ENCODE data around the gene PANK1.

PANK1 gene

GRCh38 chr10:89625041-89625765 lies 19.8 kb downstream of the PANK1 start:
- H3K9me2 ChIP-seq (replicated peaks; ENCODE audit: control insufficient read depth, low read length): no peaks in the 10 kb centered on the region
- H4K20me1 ChIP-seq (ENCODE audit: control insufficient read depth, insufficient read depth, low read depth, low read length): no peaks in the 10 kb centered on the region
- no peak for TF ChIP-seq CTCF (IDR thresholded peaks at IDR 0.05; ENCODE audit: low read depth, low read length, poor library complexity, severe bottlenecking)
- TF ChIP-seq EZH2phosphoT487 (IDR thresholded peaks at IDR 0.05; ENCODE audit: borderline replicate concordance, low read length): no peak
- H3K9me3 ChIP-seq (ENCODE audit: control insufficient read depth, insufficient read depth, low read length): no peaks in the 10 kb centered on the region
- H3F3A ChIP-seq (ENCODE audit: control insufficient read depth, insufficient read depth): no peaks in the 10 kb centered on the region
- no peak overlapping the region for H3K4me3 ChIP-seq (ENCODE audit: low read length)
- H3K4me2 ChIP-seq (ENCODE audit: low read length): no peak overlapping the region
- peaks cover 35% of the 10 kb centered on the region for H3K79me2 ChIP-seq (ENCODE audit: control insufficient read depth, low read length)
- H3K27me3 ChIP-seq (ENCODE audit: control insufficient read depth, low read length): no peaks in the 10 kb centered on the region
- no peaks in the 10 kb centered on the region for H3K36me3 ChIP-seq (ENCODE audit: control insufficient read depth, low read length)
- no peaks in the 10 kb centered on the region for H3K4me1 ChIP-seq (ENCODE audit: control insufficient read depth, low read length)
- no peak overlapping the region for H3K27ac ChIP-seq (ENCODE audit: low read depth, low read length)

GRCh38 chr10:89624020-89624419 lies 21.0 kb downstream of the PANK1 start:
- Histone ChIP-seq H3K9me3 (ENCODE audit: control insufficient read depth, insufficient read depth, low read length) (no peaks in the 10 kb centered on the region), H3K4me1 (ENCODE audit: control insufficient read depth, low read length) (no peaks in the 10 kb centered on the region), H4K20me1 (ENCODE audit: control insufficient read depth, insufficient read depth, low read depth, low read length) (no peaks in the 10 kb centered on the region), H3K4me3 (ENCODE audit: low read length) (no peak overlapping the region), H3K27me3 (ENCODE audit: control insufficient read depth, low read length) (no peaks in the 10 kb centered on the region), H3K79me2 (ENCODE audit: control insufficient read depth, low read length) (peaks cover 30% of the 10 kb centered on the region), H3K9me2 (replicated peaks; ENCODE audit: control insufficient read depth, low read length) (no peaks in the 10 kb centered on the region), H3F3A (ENCODE audit: control insufficient read depth, insufficient read depth) (no peaks in the 10 kb centered on the region), H3K36me3 (ENCODE audit: control insufficient read depth, low read length) (no peaks in the 10 kb centered on the region), H3K27ac (ENCODE audit: low read depth, low read length) (no peak overlapping the region), H3K4me2 (ENCODE audit: low read length) (no peak overlapping the region)
- TF ChIP-seq CTCF (IDR thresholded peaks at IDR 0.05; ENCODE audit: low read depth, low read length, poor library complexity, severe bottlenecking) (no peak), EZH2phosphoT487 (IDR thresholded peaks at IDR 0.05; ENCODE audit: borderline replicate concordance, low read length) (no peak)

- Histone ChIP-seq H3K9me3 (ENCODE audit: control insufficient read depth, insufficient read depth, low read length) (no peaks in the 10 kb centered on the region), H3K27ac (ENCODE audit: low read depth, low read length) (no peak overlapping the region), H3K79me2 (ENCODE audit: control insufficient read depth, low read length) (peaks cover 21% of the 10 kb centered on the region), H3K4me1 (ENCODE audit: control insufficient read depth, low read length) (no peaks in the 10 kb centered on the region), H3K4me2 (ENCODE audit: low read length) (no peak overlapping the region), H3K4me3 (ENCODE audit: low read length) (no peak overlapping the region), H3F3A (ENCODE audit: control insufficient read depth, insufficient read depth) (no peaks in the 10 kb centered on the region), H3K9me2 (replicated peaks; ENCODE audit: control insufficient read depth, low read length) (no peaks in the 10 kb centered on the region), H3K36me3 (ENCODE audit: control insufficient read depth, low read length) (no peaks in the 10 kb centered on the region), H4K20me1 (ENCODE audit: control insufficient read depth, insufficient read depth, low read depth, low read length) (no peaks in the 10 kb centered on the region), H3K27me3 (ENCODE audit: control insufficient read depth, low read length) (no peaks in the 10 kb centered on the region)
- no peak for TF ChIP-seq EZH2phosphoT487 (IDR thresholded peaks at IDR 0.05; ENCODE audit: borderline replicate concordance, low read length)
- TF ChIP-seq CTCF (IDR thresholded peaks at IDR 0.05; ENCODE audit: low read depth, low read length, poor library complexity, severe bottlenecking): no peak
Measured at GRCh38 chr10:89622151-89622550, 22.9 kb downstream of the PANK1 start.

Measured in DOHH2 (cell line).